ENCODE results near the gene DSCAML1.

DSCAML1 gene

DNA sequence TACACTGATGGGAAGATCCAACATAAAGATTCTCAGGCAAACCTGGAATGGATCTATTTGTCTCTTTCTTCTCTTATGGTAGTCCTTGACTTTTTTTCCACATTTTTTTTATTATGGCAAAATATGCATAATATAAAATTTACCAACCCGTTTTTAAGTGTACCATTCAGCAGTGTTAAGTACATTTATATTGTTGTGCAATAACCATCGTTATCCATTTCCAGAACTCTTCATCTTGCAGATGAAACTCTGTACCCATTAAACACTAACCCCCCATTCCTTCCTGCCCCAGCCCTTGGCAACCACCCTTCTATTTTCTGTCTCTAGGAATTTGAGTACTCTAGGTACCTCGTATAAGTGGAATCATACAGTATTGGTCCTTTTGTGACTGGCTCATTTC is 99.7 kb downstream of the DSCAML1 start:
- Histone ChIP-seq H2AFZ (ENCODE audit: low read length) (no peak overlapping the region), H3K4me1 (ENCODE audit: insufficient read depth, low read length, severe bottlenecking) (no peaks in the 10 kb centered on the region), H3K4me2 (ENCODE audit: low read length) (no peak overlapping the region), H3F3A (ENCODE audit: insufficient read depth, low read length) (no peaks in the 10 kb centered on the region), H3K27me3 (ENCODE audit: insufficient read depth, low read length) (no peaks in the 10 kb centered on the region), H3K79me2 (ENCODE audit: insufficient read depth, low read length) (no peaks in the 10 kb centered on the region), H3K27ac (ENCODE audit: low read depth, low read length, poor library complexity, severe bottlenecking) (no peak overlapping the region), H3K9ac (ENCODE audit: low read length) (no peak overlapping the region), H3K9me3 (ENCODE audit: low read length) (no peaks in the 10 kb centered on the region), H4K20me1 (ENCODE audit: insufficient read depth, low read length) (no peaks in the 10 kb centered on the region), H3K9me2 (ENCODE audit: low read depth, low read length) (no peaks in the 10 kb centered on the region), H3K4me3 (ENCODE audit: low read depth, low read length, poor library complexity, severe bottlenecking) (no peak overlapping the region), H3K36me3 (ENCODE audit: insufficient read depth, low read length) (no peaks in the 10 kb centered on the region)
- no peak for TF ChIP-seq EZH2 (IDR thresholded peaks at IDR 0.05; ENCODE audit: borderline replicate concordance, low read length)
- TF ChIP-seq, protein P1, sequence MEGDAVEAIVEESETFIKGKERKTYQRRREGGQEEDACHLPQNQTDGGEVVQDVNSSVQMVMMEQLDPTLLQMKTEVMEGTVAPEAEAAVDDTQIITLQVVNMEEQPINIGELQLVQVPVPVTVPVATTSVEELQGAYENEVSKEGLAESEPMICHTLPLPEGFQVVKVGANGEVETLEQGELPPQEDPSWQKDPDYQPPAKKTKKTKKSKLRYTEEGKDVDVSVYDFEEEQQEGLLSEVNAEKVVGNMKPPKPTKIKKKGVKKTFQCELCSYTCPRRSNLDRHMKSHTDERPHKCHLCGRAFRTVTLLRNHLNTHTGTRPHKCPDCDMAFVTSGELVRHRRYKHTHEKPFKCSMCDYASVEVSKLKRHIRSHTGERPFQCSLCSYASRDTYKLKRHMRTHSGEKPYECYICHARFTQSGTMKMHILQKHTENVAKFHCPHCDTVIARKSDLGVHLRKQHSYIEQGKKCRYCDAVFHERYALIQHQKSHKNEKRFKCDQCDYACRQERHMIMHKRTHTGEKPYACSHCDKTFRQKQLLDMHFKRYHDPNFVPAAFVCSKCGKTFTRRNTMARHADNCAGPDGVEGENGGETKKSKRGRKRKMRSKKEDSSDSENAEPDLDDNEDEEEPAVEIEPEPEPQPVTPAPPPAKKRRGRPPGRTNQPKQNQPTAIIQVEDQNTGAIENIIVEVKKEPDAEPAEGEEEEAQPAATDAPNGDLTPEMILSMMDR (IDR thresholded peaks at IDR 0.05; ENCODE audit: low read length): no peak

DNA sequence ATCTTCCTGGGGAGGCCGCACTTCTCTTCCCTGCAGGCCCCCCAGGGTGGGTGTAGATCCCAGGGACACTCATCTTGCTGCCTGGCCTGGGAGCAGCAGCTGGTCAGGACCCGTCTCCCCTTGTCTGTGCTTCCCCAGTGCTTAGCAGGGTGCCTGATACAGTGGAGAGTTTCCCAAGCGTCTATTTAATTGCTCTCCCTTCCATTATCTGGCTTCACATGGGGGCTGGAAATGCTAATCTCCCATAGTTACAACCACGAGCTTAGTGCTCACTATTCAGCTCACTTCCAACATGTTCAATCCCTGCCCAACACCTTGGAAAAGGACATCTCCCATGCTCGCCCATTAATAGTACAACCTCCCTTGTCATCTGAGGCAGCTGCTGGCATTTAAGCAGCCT is 100.5 kb downstream of the DSCAML1 start:
- Histone ChIP-seq H3K9me3 (ENCODE audit: low read length) (no peaks in the 10 kb centered on the region), H3K79me2 (ENCODE audit: insufficient read depth, low read length) (no peaks in the 10 kb centered on the region), H3K4me2 (ENCODE audit: low read length) (no peak overlapping the region), H3K9ac (ENCODE audit: low read length) (no peak overlapping the region), H3K9me2 (ENCODE audit: low read depth, low read length) (no peaks in the 10 kb centered on the region), H3K4me1 (ENCODE audit: insufficient read depth, low read length, severe bottlenecking) (no peaks in the 10 kb centered on the region), H4K20me1 (ENCODE audit: insufficient read depth, low read length) (no peaks in the 10 kb centered on the region), H3K4me3 (ENCODE audit: low read depth, low read length, poor library complexity, severe bottlenecking) (no peak overlapping the region), H2AFZ (ENCODE audit: low read length) (no peak overlapping the region), H3F3A (ENCODE audit: insufficient read depth, low read length) (no peaks in the 10 kb centered on the region), H3K36me3 (ENCODE audit: insufficient read depth, low read length) (no peaks in the 10 kb centered on the region), H3K27me3 (ENCODE audit: insufficient read depth, low read length) (no peaks in the 10 kb centered on the region), H3K27ac (ENCODE audit: low read depth, low read length, poor library complexity, severe bottlenecking) (no peak overlapping the region)
- TF ChIP-seq EZH2 (IDR thresholded peaks at IDR 0.05; ENCODE audit: borderline replicate concordance, low read length): no peak
- TF ChIP-seq, protein P1 (IDR thresholded peaks at IDR 0.05; ENCODE audit: low read length): no peak

DNA sequence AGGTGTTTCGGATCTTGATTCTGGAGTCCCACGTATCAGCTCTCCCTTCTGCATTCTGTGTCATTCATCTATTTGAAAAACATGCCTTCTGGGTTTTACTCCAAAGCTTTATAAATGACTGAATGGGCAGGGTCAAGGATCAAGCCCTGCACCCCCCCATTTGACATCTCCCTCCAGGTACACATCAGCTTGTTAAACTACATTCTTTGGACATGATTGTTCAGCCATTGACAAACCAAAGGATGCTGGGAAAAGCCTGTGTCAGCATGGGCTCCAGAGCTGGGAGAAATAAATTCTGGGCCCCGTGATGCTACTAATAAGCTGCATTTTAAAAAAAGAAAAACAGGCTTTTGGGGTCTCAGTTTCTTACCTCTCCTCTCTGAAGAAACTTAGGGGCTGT is 103.7 kb downstream of the DSCAML1 start:
- Histone ChIP-seq H2AFZ (ENCODE audit: low read length) (no peak overlapping the region), H3K4me1 (ENCODE audit: insufficient read depth, low read length, severe bottlenecking) (no peaks in the 10 kb centered on the region), H3K9ac (ENCODE audit: low read length) (no peak overlapping the region), H3K79me2 (ENCODE audit: insufficient read depth, low read length) (no peaks in the 10 kb centered on the region), H3K9me2 (ENCODE audit: low read depth, low read length) (no peaks in the 10 kb centered on the region), H3K27me3 (ENCODE audit: insufficient read depth, low read length) (no peaks in the 10 kb centered on the region), H3K27ac (ENCODE audit: low read depth, low read length, poor library complexity, severe bottlenecking) (no peak overlapping the region), H3F3A (ENCODE audit: insufficient read depth, low read length) (no peaks in the 10 kb centered on the region), H3K4me2 (ENCODE audit: low read length) (no peak overlapping the region), H3K9me3 (ENCODE audit: low read length) (no peaks in the 10 kb centered on the region), H3K36me3 (ENCODE audit: insufficient read depth, low read length) (no peaks in the 10 kb centered on the region), H3K4me3 (ENCODE audit: low read depth, low read length, poor library complexity, severe bottlenecking) (no peak overlapping the region), H4K20me1 (ENCODE audit: insufficient read depth, low read length) (no peaks in the 10 kb centered on the region)
- TF ChIP-seq EZH2 (IDR thresholded peaks at IDR 0.05; ENCODE audit: borderline replicate concordance, low read length): no peak
- TF ChIP-seq, protein P1 (IDR thresholded peaks at IDR 0.05; ENCODE audit: low read length): no peak

Measured in OCI-LY1 (cell line).